K562 (cell line): Measurements from ENCODE around the gene RAB3D. TPM values are rescaled to one million over a fixed set of nuclear protein-coding genes. Genes with fewer than 3 reads are reported as not detected.

Source experiments
- ATAC-seq: fragments of 200-7000 bp; cut with Tn5 transposase; 3 replicates; pipeline ENCODE4 v1.9.1; 2020; ENCODE audit warnings: moderate library complexity
- BruUV-seq: library from RNA; stranded (reverse); fragments of 400-500 nt; replicated peaks from 2 replicates; lab custom pipeline; 2021; lab: Mats Ljungman, UMichigan
- CTCF ChIA-PET: fragments of 300-600 bp; formaldehyde crosslinking; extraction: SDS; loops from one replicate; lab custom pipeline; 2021; ENCODE audit warnings: low intra/inter-chr PET ratio; lab: Yijun Ruan, JAX
- POLR2A ChIA-PET: fragments of 300-600, 350-650 bp; sonication (Branson Sonifier 250); formaldehyde crosslinking; extraction: SDS; loops from one replicate; lab custom pipeline; 2021; ENCODE audit warnings: antibody characterized with exemption, inconsistent platforms; lab: Yijun Ruan, JAX
- DNase-seq, 4 experiments: peaks; one replicate each; pipeline versions ENCODE4 v3.0.0 to v3.0.0-alpha.2; 2011 to 2018; ENCODE audit warnings: low spot score in 3 of 4, mixed read lengths in 3 of 4; ENCODE audit errors: extremely low read depth in 1 of 4
- FAIRE-seq: peaks from 2 replicates; lab custom pipeline; 2011; peaks lifted over from hg19 to GRCh38; lab: Jason Lieb, UNC
- H2AFZ ChIP-seq: 2 replicates; pipeline ENCODE4 v1.6.0; 2011; ENCODE audit warnings: low read depth, low read length, control low read depth, inconsistent platforms
- H3K27ac ChIP-seq: fragments of 200-600 bp; 3 replicates; pipeline ENCODE4 v1.8.0; 2011; ENCODE audit warnings: low read depth, mild to moderate bottlenecking, control low read depth, inconsistent platforms, low read length, moderate library complexity, mixed read lengths; ENCODE audit errors: extremely low read depth
- H3K27me3 ChIP-seq, 2 experiments: fragments of 300-600 bp in 1 of 2; 2 replicates in 1 of 2; 3 replicates in 1 of 2; pipeline versions ENCODE4 v1.6.0 to v1.8.0; 2011; ENCODE audit warnings: inconsistent platforms in 2 of 2, low read length in 2 of 2, mild to moderate bottlenecking in 1 of 2, mixed read lengths in 1 of 2, moderate library complexity in 1 of 2; ENCODE audit not compliant: control insufficient read depth in 2 of 2, insufficient read depth in 2 of 2
- H3K36me3 ChIP-seq: fragments of 300-600 bp; 3 replicates; pipeline ENCODE4 v1.8.0; 2011; ENCODE audit warnings: mild to moderate bottlenecking, low read length, inconsistent platforms; ENCODE audit not compliant: control insufficient read depth, insufficient read depth
- H3K4me1 ChIP-seq, 2 experiments: fragments of 200-600 bp in 1 of 2; replicated peaks in 1 of 2; 2 replicates in 1 of 2; 3 replicates in 1 of 2; pipeline versions ENCODE4 v1.5.1 to v1.8.0; 2011; ENCODE audit warnings: inconsistent platforms in 2 of 2, low read length in 2 of 2, mild to moderate bottlenecking in 1 of 2, mixed read lengths in 1 of 2, moderate library complexity in 1 of 2; ENCODE audit not compliant: control insufficient read depth in 2 of 2, insufficient read depth in 2 of 2
- H3K4me2 ChIP-seq: 2 replicates; pipeline ENCODE4 v1.6.1; 2011; ENCODE audit warnings: low read length, control low read depth, inconsistent platforms, mixed read lengths; ENCODE audit not compliant: insufficient read depth
- H3K4me3 ChIP-seq: fragments of 200-600 bp; sonication (generic), shearing (Covaris generic); 2 replicates; pipeline ENCODE4 v1.5.1; 2016; ENCODE audit warnings: control low read depth, inconsistent platforms
- H3K79me2 ChIP-seq: fragments of 200-600 bp; 3 replicates; pipeline ENCODE4 v1.8.0; 2011; ENCODE audit warnings: low read length, inconsistent platforms; ENCODE audit not compliant: control insufficient read depth, insufficient read depth
- H3K9ac ChIP-seq, 2 experiments: 2 replicates each; pipeline versions ENCODE4 v1.6.0 to v1.6.1; 2011; ENCODE audit warnings: low read depth in 2 of 2, low read length in 2 of 2, control low read depth in 1 of 2, inconsistent platforms in 1 of 2, mild to moderate bottlenecking in 1 of 2, mixed read lengths in 1 of 2; ENCODE audit not compliant: insufficient read depth in 1 of 2
- H3K9me1 ChIP-seq: one replicate; pipeline ENCODE4 v1.6.0; 2011; ENCODE audit warnings: inconsistent platforms, mild to moderate bottlenecking, low read length, moderate library complexity; ENCODE audit not compliant: control insufficient read depth, insufficient read depth
- H3K9me3 ChIP-seq: replicated peaks from 2 replicates; pipeline ENCODE4 v1.5.1; 2011; ENCODE audit warnings: low read depth, low read length, inconsistent platforms; ENCODE audit not compliant: control insufficient read depth, insufficient read depth
- H4K20me1 ChIP-seq: replicated peaks from 2 replicates; pipeline ENCODE4 v1.6.1; 2011; ENCODE audit warnings: low read length, inconsistent platforms, mixed read lengths; ENCODE audit not compliant: control insufficient read depth, insufficient read depth
- CBFB ChIP-seq: sonication (generic); formaldehyde crosslinking; IDR thresholded peaks from 2 replicates; pipeline ENCODE4 v1.4.0; 2020; ENCODE audit warnings: mild to moderate bottlenecking, missing genetic modification reagents
- DPF2 ChIP-seq: fragments of 450-650 bp; IDR thresholded peaks from 2 replicates; pipeline ENCODE4 v1.6.1; 2016
- E2F1 ChIP-seq: sonication (generic); formaldehyde crosslinking; IDR thresholded peaks from 2 replicates; pipeline ENCODE4 v1.8.1; 2023; ENCODE audit warnings: mild to moderate bottlenecking, missing genetic modification reagents, moderate library complexity
- HDAC6 ChIP-seq: IDR thresholded peaks from 2 replicates; pipeline ENCODE4 v1.6.1; 2012; ENCODE audit warnings: low read depth, mild to moderate bottlenecking, control low read depth, inconsistent platforms, low read length, moderate library complexity
- HIVEP1 ChIP-seq: fragments of 250-450 bp; sonication (Bioruptor Pico); IDR thresholded peaks from 2 replicates; pipeline ENCODE4 v1.4.0; 2020; ENCODE audit warnings: mild to moderate bottlenecking
- NBN ChIP-seq: fragments of 450-650 bp; IDR thresholded peaks from 2 replicates; pipeline ENCODE4 v1.6.1; 2016; ENCODE audit warnings: low read depth, mild to moderate bottlenecking
- PHB2 ChIP-seq: fragments of 450-650 bp; IDR thresholded peaks from 2 replicates; pipeline ENCODE4 v1.6.1; 2017; ENCODE audit warnings: low read depth
- PRDM10 ChIP-seq: fragments of 450-650 bp; IDR thresholded peaks from 2 replicates; pipeline ENCODE4 v1.6.1; 2018; ENCODE audit not compliant: partially characterized antibody
- RBM25 ChIP-seq: fragments of 200-400 bp; formaldehyde crosslinking; IDR thresholded peaks from 2 replicates; pipeline ENCODE4 v1.6.1; 2018; ENCODE audit warnings: low read length, low read depth, moderate library complexity; ENCODE audit not compliant: severe bottlenecking
- SMARCA4 ChIP-seq: fragments of 450-650 bp; IDR thresholded peaks from 2 replicates; pipeline ENCODE4 v1.6.1; 2016
- SMARCA5 ChIP-seq: fragments of 450-650 bp; IDR thresholded peaks from 2 replicates; pipeline ENCODE4 v1.6.1; 2016
- SREBF1 ChIP-seq: fragments of 150-350 bp; IDR thresholded peaks from 2 replicates; pipeline ENCODE4 v1.6.1; 2014; ENCODE audit warnings: antibody characterized with exemption, low read depth, low read length, borderline replicate concordance
- ZNF143 ChIP-seq: sonication (generic); formaldehyde crosslinking; IDR thresholded peaks from 2 replicates; pipeline ENCODE4 v1.9.0; 2022; ENCODE audit warnings: mild to moderate bottlenecking, missing genetic modification reagents
- ZNF146 ChIP-seq: IDR thresholded peaks from one replicate; pipeline ENCODE4 v1.6.1; 2018; ENCODE audit warnings: missing compliant biosample characterization; ENCODE audit not compliant: unreplicated experiment
- ZNF384 ChIP-seq: IDR thresholded peaks from 2 replicates; pipeline ENCODE4 v1.6.1; 2012; ENCODE audit warnings: low read depth, low read length, improper control_type of control experiment
- ZNF75A ChIP-seq: fragments of 450-650 bp; formaldehyde crosslinking; IDR thresholded peaks from 2 replicates; pipeline ENCODE4 v1.4.0; 2020; ENCODE audit warnings: mild to moderate bottlenecking
- ZNF764 ChIP-seq: fragments of 250-450 bp; sonication (Bioruptor Pico); IDR thresholded peaks from 2 replicates; pipeline ENCODE4 v1.4.0; 2020; ENCODE audit warnings: low read depth, mild to moderate bottlenecking, moderate library complexity
- WGBS: fragments of 100-300 bp; shearing (Covaris generic); methylation state at CpG from one replicate; pipeline ENCODE4 v1.1.6; 2016; ENCODE audit warnings: low coverage, mixed read lengths; ENCODE audit not compliant: insufficient coverage; ENCODE audit errors: missing lambda C conversion rate; 5-methylcytosine and 5-hydroxymethylcytosine counted together
- in situ Hi-C: fragments of 300-500 bp; cut with MboI; formaldehyde crosslinking; loops from 4 replicates; pipeline ENCODE4 v1.15.0; 2018; ENCODE audit warnings: inconsistent platforms, mixed read lengths
- intact Hi-C: fragments of 100-400 bp; cut with micrococcal nuclease; formaldehyde crosslinking; loops from 2 replicates; pipeline ENCODE4 v1.14.2; 2022
- polyA plus RNA-seq, 8 experiments: library from polyadenylated mRNA; depleted of rRNA in 4 of 8; stranded (reverse) in 5 of 8; unstranded in 3 of 8; fragments of >200 nt; fragmentation: Nextera tagmentation in 2 of 8; fragmentation: Illumina TruSeq in 1 of 8; extraction: Ambion mirVana in 2 of 8; extraction: Trizol in 1 of 8; gene quantifications; 2 replicates each; pipeline versions ENCODE4 v1.2.1 to v1.2.3, GENCODE V29; 2011 to 2014; ENCODE audit warnings: inconsistent platforms in 1 of 8, missing spikeins in 1 of 8
- total RNA-seq, 7 experiments: library from RNA; depleted of rRNA in 6 of 7; stranded (reverse); fragments of >200 nt in 6 of 7; fragmentation: Illumina TruSeq in 2 of 7; extraction: Trizol in 2 of 7; gene quantifications; 2 replicates each; pipeline versions ENCODE4 v1.2.1 to v1.2.3, GENCODE V29; 2011 to 2021; ENCODE audit warnings: low replicate concordance in 1 of 7
- TF ChIP-seq, protein P1 (sequence below), 2 experiments: fragments of 450-650 bp in 1 of 2; sonication (generic) in 1 of 2; formaldehyde crosslinking in 1 of 2; IDR thresholded peaks in 1 of 2; conservative IDR thresholded peaks in 1 of 2; 2 replicates each; pipeline versions ENCODE4 v1.6.1 to v1.8.1; 2016 to 2023; ENCODE audit warnings: mild to moderate bottlenecking in 2 of 2, moderate library complexity in 2 of 2, inconsistent platforms in 1 of 2, missing genetic modification reagents in 1 of 2

The RAB3D gene
- total and polyA plus RNA-seq, 9 of the 15 experiments (the other 6 are each of a cell fraction or from before 2014, with no cell fraction given): 0.34 to 3.3 (median 1.3) TPM

- Histone ChIP-seq H2AFZ (no peak overlapping the region), H3K9ac (no peak overlapping the region), H3K9me1 (no peaks in the 10 kb centered on the region), H3K4me2 (no peak overlapping the region), H3K27ac (no peak overlapping the region), H3K4me3 (no peak overlapping the region), H3K36me3 (no peaks in the 10 kb centered on the region), H3K27me3 (peaks cover 5 to 17% of the 10 kb centered on the region in 2 experiments; a peak in 3 of 5 replicates), H3K4me1 (peaks cover 0 to 14% of the 10 kb centered on the region in 2 experiments; a peak in 3 of 5 replicates), H3K79me2 (no peaks in the 10 kb centered on the region), H3K9me3 (no peaks in the 10 kb centered on the region), H4K20me1 (0 out of 2 replicates have a peak, but pooled peaks cover 2% of the 10 kb centered on the region)
- 0% methylated on average over 1 of the region's 1 CpG for WGBS
- FAIRE-seq (no peak), DNase-seq (peak in 1 of 4 experiments; percentile 14), ATAC-seq (no peak)
- in situ Hi-C loops (no loop called here), intact Hi-C loops (loop anchor here (5.0 to 10.0 kb wide), 2 partner anchors 90 to 193 kb away; partner anchors contain the start of genes ELAVL3 and EPOR)
- CTCF ChIA-PET: no interaction called here
- POLR2A ChIA-PET: no interaction called here
- no TSS peak for BruUV-seq
- TF ChIP-seq, protein P1, sequence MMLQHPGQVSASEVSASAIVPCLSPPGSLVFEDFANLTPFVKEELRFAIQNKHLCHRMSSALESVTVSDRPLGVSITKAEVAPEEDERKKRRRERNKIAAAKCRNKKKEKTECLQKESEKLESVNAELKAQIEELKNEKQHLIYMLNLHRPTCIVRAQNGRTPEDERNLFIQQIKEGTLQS (IDR thresholded peaks at IDR 0.05): peak; percentile 90
- TF ChIP-seq, protein P1 (CRISPR knock-in tag; conservative IDR thresholded peaks at IDR 0.05): no peak
- TF ChIP-seq ZNF75A: no peak
- TF ChIP-seq ZNF384: peak; percentile 76
- no peak for TF ChIP-seq ZNF143
- no peak for TF ChIP-seq ZNF764 (CRISPR knock-in tag)
- TF ChIP-seq CBFB (CRISPR knock-in tag): no peak
- TF ChIP-seq SMARCA4: no peak
- TF ChIP-seq HDAC6: no peak
- TF ChIP-seq HIVEP1 (CRISPR knock-in tag): no peak
- TF ChIP-seq SMARCA5: 0 out of 2 replicates have a peak, but pooled peaks have one; percentile 46
- no peak for TF ChIP-seq E2F1 (CRISPR knock-in tag)
- no peak for TF ChIP-seq SREBF1
- no peak for TF ChIP-seq ZNF146
- no peak for TF ChIP-seq DPF2
- TF ChIP-seq RBM25: peak; percentile 80
- TF ChIP-seq PRDM10: no peak
- no peak for TF ChIP-seq PHB2
- no peak for TF ChIP-seq NBN
Observed at GRCh38 chr19:11291991-11292390, 47.5 kb downstream of the RAB3D start.
